HepG2 (cell line): ENCODE data around the gene CHCHD1. TPM values are rescaled to one million over a fixed set of nuclear protein-coding genes. Genes with fewer than 3 reads are reported as not detected.
A peak's percentile ranks its signal among the peaks of the same experiment; 100 is the strongest.

ENCODE experiments used
- HMG20A ChIP-seq: IDR thresholded peaks from 2 replicates; pipeline ENCODE4 v1.6.1; 2016; ENCODE audit warnings: borderline replicate concordance
- MIER2 ChIP-seq: IDR thresholded peaks from 2 replicates; pipeline ENCODE4 v1.6.1; 2016; ENCODE audit warnings: missing biosample characterization, missing genetic modification reagents
- NFATC3 ChIP-seq: sonication (generic); formaldehyde crosslinking; IDR thresholded peaks from 2 replicates; pipeline ENCODE4 v1.5.1; 2020; ENCODE audit warnings: mild to moderate bottlenecking, missing genetic modification reagents
- PHF8 ChIP-seq: sonication (generic); formaldehyde crosslinking; IDR thresholded peaks from 2 replicates; pipeline ENCODE4 v1.5.0; 2020; ENCODE audit warnings: missing genetic modification reagents
- RFX5 ChIP-seq: IDR thresholded peaks from 2 replicates; pipeline ENCODE4 v1.6.1; 2011; ENCODE audit warnings: low read depth, low read length, improper control_type of control experiment
- SAP130 ChIP-seq: IDR thresholded peaks from 2 replicates; pipeline ENCODE4 v1.6.1; 2016; ENCODE audit warnings: low read depth
- TRIM24 ChIP-seq: sonication (generic); formaldehyde crosslinking; IDR thresholded peaks from 2 replicates; pipeline ENCODE4 v1.8.0; 2022; ENCODE audit warnings: mild to moderate bottlenecking, missing genetic modification reagents
- ZFP62 ChIP-seq: sonication (generic); formaldehyde crosslinking; IDR thresholded peaks from 2 replicates; pipeline ENCODE4 v1.4.0; 2020; ENCODE audit warnings: missing genetic modification reagents
- ZNF224 ChIP-seq: sonication (generic); formaldehyde crosslinking; IDR thresholded peaks from 2 replicates; pipeline ENCODE4 v1.5.0; 2020; ENCODE audit warnings: mild to moderate bottlenecking, missing genetic modification reagents
- ZNF549 ChIP-seq: sonication (generic); formaldehyde crosslinking; IDR thresholded peaks from 2 replicates; pipeline ENCODE4 v1.5.0; 2020; ENCODE audit warnings: missing genetic modification reagents
- ZNF577 ChIP-seq: sonication (generic); formaldehyde crosslinking; IDR thresholded peaks from 2 replicates; pipeline ENCODE4 v1.4.0; 2020; ENCODE audit warnings: mild to moderate bottlenecking, low read depth, missing genetic modification reagents, borderline replicate concordance
- ZNF766 ChIP-seq: sonication (generic); formaldehyde crosslinking; IDR thresholded peaks from 2 replicates; pipeline ENCODE4 v1.5.0; 2020; ENCODE audit warnings: missing genetic modification reagents, borderline replicate concordance
- polyA plus RNA-seq, 8 experiments: library from polyadenylated mRNA; depleted of rRNA in 3 of 8; stranded (reverse) in 7 of 8; unstranded in 1 of 8; fragments of >200 nt; fragmentation: Illumina TruSeq in 4 of 8; extraction: Trizol in 4 of 8; gene quantifications; 2 replicates each; pipeline versions ENCODE4 v1.2.1 to v1.2.3, GENCODE V29; 2011 to 2016; ENCODE audit warnings: low read depth in 4 of 8, missing spikeins in 1 of 8, mixed read lengths in 1 of 8; ENCODE audit not compliant: insufficient read depth in 1 of 8
- total RNA-seq, 5 experiments: library from RNA; depleted of rRNA; stranded (reverse); fragments of >200 nt; fragmentation: Illumina TruSeq; extraction: Trizol; gene quantifications; 2 replicates each; pipeline ENCODE4 v1.2.3, GENCODE V29; 2016; ENCODE audit warnings: low read depth in 1 of 5
- TF ChIP-seq, protein P1 (sequence below): sonication (generic); formaldehyde crosslinking; IDR thresholded peaks from 2 replicates; pipeline ENCODE4; 2020; ENCODE audit warnings: missing genetic modification reagents, mild to moderate bottlenecking, borderline replicate concordance
- TF ChIP-seq, protein P2 (sequence below): sonication (generic); formaldehyde crosslinking; IDR thresholded peaks from 2 replicates; pipeline ENCODE4 v1.4.0; 2020; ENCODE audit warnings: mild to moderate bottlenecking, missing genetic modification reagents
- TF ChIP-seq, protein P3 (sequence below): sonication (generic); formaldehyde crosslinking; IDR thresholded peaks from 2 replicates; pipeline ENCODE4 v1.4.0; 2020; ENCODE audit warnings: missing genetic modification reagents, borderline replicate concordance
- TF ChIP-seq, protein P4 (sequence below): IDR thresholded peaks from 2 replicates; pipeline ENCODE4 v1.6.1; 2018; ENCODE audit warnings: missing genetic modification reagents

The CHCHD1 gene
- total and polyA plus RNA-seq, 2 of the 13 experiments (the other 11 are each of a cell fraction or from before 2014, with no cell fraction given), result 36.9 to 71.2 TPM

DNA sequence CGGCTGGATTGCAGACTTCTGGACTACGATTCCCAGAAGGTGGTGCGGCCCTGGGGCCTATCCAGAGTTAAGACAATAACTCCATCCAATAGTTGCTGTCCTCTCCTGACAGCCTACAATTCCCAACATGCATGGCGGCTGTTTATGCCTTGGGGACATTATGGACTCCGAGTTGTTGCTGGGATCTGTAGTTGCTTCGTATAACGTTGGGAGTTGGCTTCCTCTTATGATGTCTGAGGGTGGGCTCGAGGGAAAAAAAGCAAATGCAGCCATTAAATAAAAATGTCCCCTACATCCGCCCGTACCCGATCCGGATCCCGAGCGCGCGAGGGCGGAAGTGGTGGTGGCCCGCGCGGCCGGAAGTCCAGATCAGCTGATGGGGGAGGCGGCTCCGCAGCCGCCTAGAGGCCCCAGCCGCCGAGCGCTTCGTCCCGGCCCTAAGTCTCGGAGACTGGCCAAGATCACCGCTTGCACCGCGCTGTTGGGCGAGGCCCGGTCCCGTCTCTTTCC, 3.4 kb downstream of the CHCHD1 start, which contains the start of gene ZSWIM8 (continued):
- TF ChIP-seq, protein P1, sequence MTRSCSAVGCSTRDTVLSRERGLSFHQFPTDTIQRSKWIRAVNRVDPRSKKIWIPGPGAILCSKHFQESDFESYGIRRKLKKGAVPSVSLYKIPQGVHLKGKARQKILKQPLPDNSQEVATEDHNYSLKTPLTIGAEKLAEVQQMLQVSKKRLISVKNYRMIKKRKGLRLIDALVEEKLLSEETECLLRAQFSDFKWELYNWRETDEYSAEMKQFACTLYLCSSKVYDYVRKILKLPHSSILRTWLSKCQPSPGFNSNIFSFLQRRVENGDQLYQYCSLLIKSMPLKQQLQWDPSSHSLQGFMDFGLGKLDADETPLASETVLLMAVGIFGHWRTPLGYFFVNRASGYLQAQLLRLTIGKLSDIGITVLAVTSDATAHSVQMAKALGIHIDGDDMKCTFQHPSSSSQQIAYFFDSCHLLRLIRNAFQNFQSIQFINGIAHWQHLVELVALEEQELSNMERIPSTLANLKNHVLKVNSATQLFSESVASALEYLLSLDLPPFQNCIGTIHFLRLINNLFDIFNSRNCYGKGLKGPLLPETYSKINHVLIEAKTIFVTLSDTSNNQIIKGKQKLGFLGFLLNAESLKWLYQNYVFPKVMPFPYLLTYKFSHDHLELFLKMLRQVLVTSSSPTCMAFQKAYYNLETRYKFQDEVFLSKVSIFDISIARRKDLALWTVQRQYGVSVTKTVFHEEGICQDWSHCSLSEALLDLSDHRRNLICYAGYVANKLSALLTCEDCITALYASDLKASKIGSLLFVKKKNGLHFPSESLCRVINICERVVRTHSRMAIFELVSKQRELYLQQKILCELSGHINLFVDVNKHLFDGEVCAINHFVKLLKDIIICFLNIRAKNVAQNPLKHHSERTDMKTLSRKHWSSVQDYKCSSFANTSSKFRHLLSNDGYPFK (CRISPR knock-in tag), result peak; percentile 69; the same call in 1 of the 2 replicates
- TF ChIP-seq ZNF577 (CRISPR knock-in tag), result no peak
- TF ChIP-seq PHF8 (CRISPR knock-in tag), result peak; percentile 79
- TF ChIP-seq SAP130 (CRISPR knock-in tag), result peak; percentile 98
- no peak for TF ChIP-seq MIER2 (CRISPR knock-in tag)
- TF ChIP-seq, protein P2, sequence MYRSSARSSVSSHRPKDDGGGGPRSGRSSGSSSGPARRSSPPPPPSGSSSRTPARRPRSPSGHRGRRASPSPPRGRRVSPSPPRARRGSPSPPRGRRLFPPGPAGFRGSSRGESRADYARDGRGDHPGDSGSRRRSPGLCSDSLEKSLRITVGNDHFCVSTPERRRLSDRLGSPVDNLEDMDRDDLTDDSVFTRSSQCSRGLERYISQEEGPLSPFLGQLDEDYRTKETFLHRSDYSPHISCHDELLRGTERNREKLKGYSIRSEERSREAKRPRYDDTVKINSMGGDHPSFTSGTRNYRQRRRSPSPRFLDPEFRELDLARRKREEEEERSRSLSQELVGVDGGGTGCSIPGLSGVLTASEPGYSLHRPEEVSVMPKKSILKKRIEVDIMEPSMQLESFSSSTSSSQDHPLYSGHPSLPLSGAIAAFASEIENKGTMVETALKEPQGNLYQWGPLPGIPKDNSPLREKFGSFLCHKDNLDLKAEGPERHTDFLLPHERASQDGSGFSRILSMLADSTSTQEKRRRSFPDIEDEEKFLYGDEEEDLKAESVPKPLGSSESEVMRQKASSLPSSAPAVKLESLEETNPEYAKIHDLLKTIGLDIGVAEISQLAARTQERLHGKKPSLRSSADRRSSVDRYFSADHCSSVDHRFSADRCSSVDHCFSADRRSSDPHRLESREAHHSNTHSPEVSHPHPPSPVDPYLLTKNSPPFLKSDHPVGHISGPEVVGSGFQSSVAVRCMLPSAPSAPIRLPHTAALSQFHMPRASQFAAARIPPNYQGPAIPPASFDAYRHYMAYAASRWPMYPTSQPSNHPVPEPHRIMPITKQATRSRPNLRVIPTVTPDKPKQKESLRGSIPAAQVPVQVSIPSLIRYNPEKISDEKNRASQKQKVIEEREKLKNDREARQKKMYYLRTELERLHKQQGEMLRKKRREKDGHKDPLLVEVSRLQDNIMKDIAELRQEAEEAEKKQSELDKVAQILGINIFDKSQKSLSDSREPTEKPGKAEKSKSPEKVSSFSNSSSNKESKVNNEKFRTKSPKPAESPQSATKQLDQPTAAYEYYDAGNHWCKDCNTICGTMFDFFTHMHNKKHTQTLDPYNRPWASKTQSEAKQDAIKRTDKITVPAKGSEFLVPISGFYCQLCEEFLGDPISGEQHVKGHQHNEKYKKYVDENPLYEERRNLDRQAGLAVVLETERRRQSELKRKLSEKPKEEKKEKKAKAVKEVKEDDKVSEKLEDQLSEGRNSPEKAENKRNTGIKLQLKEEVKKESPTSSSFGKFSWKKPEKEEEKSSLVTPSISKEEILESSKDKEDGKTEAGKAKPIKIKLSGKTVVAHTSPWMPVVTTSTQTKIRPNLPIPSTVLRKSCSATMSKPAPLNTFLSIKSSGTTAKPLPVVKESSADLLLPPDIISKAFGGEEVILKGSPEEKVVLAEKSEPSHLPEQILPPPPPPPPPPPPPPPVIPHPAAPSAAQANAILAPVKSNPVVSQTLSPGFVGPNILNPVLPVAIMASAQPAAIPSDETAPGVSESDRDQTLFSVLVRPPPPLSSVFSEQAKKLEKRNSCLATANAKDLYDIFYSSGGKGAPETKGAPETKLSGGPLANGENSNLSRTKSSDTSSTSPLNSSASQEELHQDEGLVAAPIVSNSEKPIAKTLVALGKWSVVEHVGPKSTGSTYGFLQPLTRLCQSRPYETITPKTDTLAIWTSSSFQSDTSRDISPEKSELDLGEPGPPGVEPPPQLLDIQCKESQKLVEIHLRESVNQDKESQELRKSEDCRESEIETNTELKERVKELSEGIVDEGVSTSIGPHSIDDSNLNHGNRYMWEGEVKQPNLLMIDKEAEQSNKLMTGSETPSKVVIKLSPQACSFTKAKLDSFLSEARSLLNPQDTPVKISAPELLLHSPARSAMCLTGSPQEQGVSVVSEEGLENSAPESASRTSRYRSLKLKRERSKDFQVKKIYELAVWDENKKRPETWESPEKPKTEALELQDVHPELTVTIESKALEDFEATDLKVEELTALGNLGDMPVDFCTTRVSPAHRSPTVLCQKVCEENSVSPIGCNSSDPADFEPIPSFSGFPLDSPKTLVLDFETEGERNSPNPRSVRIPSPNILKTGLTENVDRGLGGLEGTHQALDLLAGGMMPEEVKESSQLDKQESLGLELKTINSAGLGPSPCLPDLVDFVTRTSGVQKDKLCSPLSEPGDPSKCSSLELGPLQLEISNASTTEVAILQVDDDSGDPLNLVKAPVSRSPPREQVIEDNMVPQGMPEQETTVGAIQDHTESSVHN (CRISPR knock-in tag), result no peak
- no peak for TF ChIP-seq NFATC3 (CRISPR knock-in tag)
- TF ChIP-seq RFX5, result no peak
- no peak for TF ChIP-seq ZNF224 (CRISPR knock-in tag)
- TF ChIP-seq HMG20A, result no peak
- peak; percentile 13; the same call in 1 of the 2 replicates for TF ChIP-seq ZNF766
- no peak for TF ChIP-seq ZNF549 (CRISPR knock-in tag)
- TF ChIP-seq ZFP62, result no peak
- TF ChIP-seq, protein P3, sequence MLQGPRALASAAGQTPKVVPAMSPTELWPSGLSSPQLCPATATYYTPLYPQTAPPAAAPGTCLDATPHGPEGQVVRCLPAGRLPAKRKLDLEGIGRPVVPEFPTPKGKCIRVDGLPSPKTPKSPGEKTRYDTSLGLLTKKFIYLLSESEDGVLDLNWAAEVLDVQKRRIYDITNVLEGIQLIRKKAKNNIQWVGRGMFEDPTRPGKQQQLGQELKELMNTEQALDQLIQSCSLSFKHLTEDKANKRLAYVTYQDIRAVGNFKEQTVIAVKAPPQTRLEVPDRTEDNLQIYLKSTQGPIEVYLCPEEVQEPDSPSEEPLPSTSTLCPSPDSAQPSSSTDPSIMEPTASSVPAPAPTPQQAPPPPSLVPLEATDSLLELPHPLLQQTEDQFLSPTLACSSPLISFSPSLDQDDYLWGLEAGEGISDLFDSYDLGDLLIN, result no peak
- TF ChIP-seq TRIM24, result no peak
- TF ChIP-seq, protein P4, sequence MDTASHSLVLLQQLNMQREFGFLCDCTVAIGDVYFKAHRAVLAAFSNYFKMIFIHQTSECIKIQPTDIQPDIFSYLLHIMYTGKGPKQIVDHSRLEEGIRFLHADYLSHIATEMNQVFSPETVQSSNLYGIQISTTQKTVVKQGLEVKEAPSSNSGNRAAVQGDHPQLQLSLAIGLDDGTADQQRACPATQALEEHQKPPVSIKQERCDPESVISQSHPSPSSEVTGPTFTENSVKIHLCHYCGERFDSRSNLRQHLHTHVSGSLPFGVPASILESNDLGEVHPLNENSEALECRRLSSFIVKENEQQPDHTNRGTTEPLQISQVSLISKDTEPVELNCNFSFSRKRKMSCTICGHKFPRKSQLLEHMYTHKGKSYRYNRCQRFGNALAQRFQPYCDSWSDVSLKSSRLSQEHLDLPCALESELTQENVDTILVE (CRISPR knock-in tag), result no peak
